Mucosa of rectum (tissue), 2 donors: ENCODE measurements around the gene ZMPSTE24.

Experiments used
- H3K27ac ChIP-seq, 2 donors: one replicate each; pipeline ENCODE4 v1.7.0; 2013; ENCODE audit warnings: inconsistent platforms in 2 of 2, low read depth in 2 of 2, low read length in 2 of 2
- H3K27me3 ChIP-seq, 2 donors: one replicate each; pipeline ENCODE4 v1.7.0; 2013; ENCODE audit warnings: low read length in 2 of 2; ENCODE audit not compliant: control insufficient read depth in 2 of 2, insufficient read depth in 2 of 2
- H3K36me3 ChIP-seq, 2 donors: one replicate each; pipeline ENCODE4 v1.7.0; 2013; ENCODE audit warnings: low read length in 2 of 2; ENCODE audit not compliant: control insufficient read depth in 2 of 2, insufficient read depth in 2 of 2
- H3K4me1 ChIP-seq, 2 donors: one replicate each; pipeline ENCODE4 v1.7.0; 2013; ENCODE audit warnings: low read length in 2 of 2, mild to moderate bottlenecking in 1 of 2; ENCODE audit not compliant: control insufficient read depth in 2 of 2, insufficient read depth in 2 of 2
- H3K4me3 ChIP-seq, 2 donors: one replicate each; pipeline ENCODE4 v1.7.0; 2013; ENCODE audit warnings: low read length in 2 of 2
- H3K9ac ChIP-seq, 2 donors: one replicate each; pipeline ENCODE4 v1.7.0; 2013; ENCODE audit warnings: low read length in 2 of 2, low read depth in 1 of 2, mild to moderate bottlenecking in 1 of 2
- H3K9me3 ChIP-seq, 2 donors: one replicate each; pipeline ENCODE4 v1.7.0; 2013; ENCODE audit warnings: low read length in 2 of 2; ENCODE audit not compliant: control insufficient read depth in 2 of 2
- donor health status: healthy.
- donor health status: Normal muscosa, but diverticular disease.

ZMPSTE24 gene

GRCh38 chr1:40310983-40311642 lies 53.1 kb downstream of the ZMPSTE24 start:
- H3K4me3 ChIP-seq, result no peak overlapping the region
- H3K9ac ChIP-seq, result no peak overlapping the region
- no peaks in the 10 kb centered on the region for H3K9me3 ChIP-seq
- peaks cover 14 to 16% of the 10 kb centered on the region in 2 donors for H3K4me1 ChIP-seq
- no peaks in the 10 kb centered on the region for H3K36me3 ChIP-seq
- no peak overlapping the region for H3K27ac ChIP-seq
- H3K27me3 ChIP-seq, result peaks cover 6% of the 10 kb centered on the region in 2 donors

DNA sequence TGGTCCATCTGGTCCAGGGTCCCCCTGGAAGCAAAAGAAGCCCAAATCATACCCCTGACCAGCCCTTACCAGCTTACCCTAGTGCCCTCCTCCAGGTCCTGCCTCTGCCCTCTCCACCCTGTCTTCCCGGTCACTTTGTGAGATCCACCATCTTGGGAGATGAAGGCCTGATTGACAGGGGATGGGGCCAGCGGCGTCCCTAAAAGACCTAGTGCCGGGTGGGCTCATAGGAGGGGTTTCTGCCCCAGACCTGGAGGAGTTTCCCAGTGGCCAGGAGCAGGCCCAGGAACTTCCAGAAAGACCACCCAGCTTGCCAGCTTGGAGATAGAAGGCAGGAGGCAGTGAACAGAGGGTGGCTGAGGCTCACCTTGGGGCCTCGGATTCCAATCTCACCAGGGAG lies 53.7 kb downstream of the ZMPSTE24 start:
- Histone ChIP-seq H3K4me1 (peaks cover 16% of the 10 kb centered on the region in 2 donors), H3K27ac (no peak overlapping the region), H3K27me3 (peaks cover 10 to 12% of the 10 kb centered on the region in 2 donors)

GRCh38 chr1:40312238-40313205 lies 54.5 kb downstream of the ZMPSTE24 start:
- Histone ChIP-seq H3K36me3 (no peaks in the 10 kb centered on the region), H3K9me3 (no peaks in the 10 kb centered on the region), H3K9ac (peak overlapping the region in 1 of 2 donors; percentile 9), H3K27me3 (peaks cover 17 to 20% of the 10 kb centered on the region in 2 donors), H3K4me1 (peaks cover 16 to 17% of the 10 kb centered on the region in 2 donors), H3K4me3 (peak overlapping the region; percentile 17), H3K27ac (no peak overlapping the region)

More for the DNA sequence above, 53.7 kb downstream of the ZMPSTE24 start:
- H3K4me3 ChIP-seq, result no peak overlapping the region
- no peak overlapping the region for H3K9ac ChIP-seq
- no peaks in the 10 kb centered on the region for H3K9me3 ChIP-seq
- no peaks in the 10 kb centered on the region for H3K36me3 ChIP-seq

- Histone ChIP-seq H3K4me1 (peaks cover 16 to 18% of the 10 kb centered on the region in 2 donors), H3K27ac (no peak overlapping the region), H3K36me3 (no peaks in the 10 kb centered on the region), H3K27me3 (peaks cover 21 to 28% of the 10 kb centered on the region in 2 donors), H3K9me3 (no peaks in the 10 kb centered on the region), H3K4me3 (no peak overlapping the region), H3K9ac (no peak overlapping the region)
Observed at GRCh38 chr1:40313329-40313957, 55.4 kb downstream of the ZMPSTE24 start.

DNA sequence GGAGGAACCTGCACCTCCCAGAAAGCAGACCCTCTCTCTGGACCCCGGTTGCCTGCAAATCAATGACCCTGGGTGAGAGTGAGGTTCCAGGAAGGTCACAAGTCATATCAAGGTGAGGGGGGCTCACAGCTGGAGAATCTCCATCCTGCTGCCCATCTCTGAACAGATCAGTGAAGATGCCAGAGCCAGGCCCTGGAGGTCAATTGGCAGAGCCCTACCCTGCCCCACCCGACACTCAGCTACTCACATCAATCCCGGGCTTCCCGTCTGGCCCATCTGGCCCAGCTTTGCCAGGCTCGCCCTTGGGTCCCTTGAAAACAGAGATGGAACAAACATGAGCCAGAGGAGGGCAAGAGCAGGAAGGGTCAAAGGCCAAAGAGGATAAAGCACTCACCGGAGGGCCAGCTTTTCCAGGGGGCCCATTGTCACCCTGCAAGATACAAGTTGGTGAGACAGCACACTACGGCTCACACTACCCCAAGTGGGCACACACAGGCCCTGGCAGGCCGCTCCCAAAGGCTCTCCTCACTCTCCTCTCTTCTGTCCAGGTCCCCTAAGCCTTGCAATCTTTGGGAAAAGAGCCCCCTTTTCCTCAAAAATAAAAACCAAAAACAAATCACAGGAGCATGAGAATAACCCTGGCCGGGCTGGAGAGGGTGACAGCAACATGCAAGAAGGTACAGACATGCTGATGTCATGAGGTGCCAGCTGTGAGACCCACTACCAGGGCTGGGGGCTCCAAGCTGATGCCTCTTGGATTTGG lies 56.1 kb downstream of the ZMPSTE24 start:
- Histone ChIP-seq H3K36me3 (no peaks in the 10 kb centered on the region), H3K4me3 (no peak overlapping the region), H3K9ac (no peak overlapping the region), H3K4me1 (peaks cover 16 to 18% of the 10 kb centered on the region in 2 donors), H3K27ac (no peak overlapping the region), H3K27me3 (peaks cover 22 to 31% of the 10 kb centered on the region in 2 donors), H3K9me3 (no peaks in the 10 kb centered on the region)

DNA sequence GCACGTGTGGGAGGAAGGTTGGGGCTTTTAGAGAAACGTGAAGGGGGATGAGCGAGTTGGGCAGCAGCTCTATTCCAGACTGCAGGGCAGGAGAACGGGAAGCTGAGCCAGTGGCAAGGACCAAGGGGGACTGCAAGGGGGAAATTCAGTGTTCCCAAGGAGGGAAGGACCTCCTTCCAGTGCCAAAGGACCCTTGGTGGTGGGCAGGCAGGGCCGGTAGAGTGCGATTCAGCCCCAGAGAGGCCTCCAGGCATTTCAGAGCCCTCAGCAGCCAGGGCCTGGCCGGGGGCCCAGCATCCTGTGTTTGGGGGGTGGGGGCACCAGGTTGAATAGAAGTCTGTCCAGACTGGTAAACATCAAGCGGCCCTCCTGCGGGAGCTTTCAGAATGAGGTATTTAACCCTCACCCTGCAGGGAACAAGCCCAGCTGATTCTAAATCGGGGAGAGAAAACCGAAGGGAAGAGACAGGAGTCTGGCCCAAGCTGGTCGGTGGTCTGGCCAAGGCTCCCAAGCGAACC lies 56.7 kb downstream of the ZMPSTE24 start:
- Histone ChIP-seq H3K27ac (no peak overlapping the region), H3K9me3 (no peaks in the 10 kb centered on the region), H3K4me1 (peaks cover 16 to 18% of the 10 kb centered on the region in 2 donors), H3K27me3 (peaks cover 25 to 31% of the 10 kb centered on the region in 2 donors), H3K36me3 (no peaks in the 10 kb centered on the region), H3K4me3 (peak overlapping the region in 1 of 2 donors; percentile 69), H3K9ac (peak overlapping the region in 1 of 2 donors; percentile 6)

DNA sequence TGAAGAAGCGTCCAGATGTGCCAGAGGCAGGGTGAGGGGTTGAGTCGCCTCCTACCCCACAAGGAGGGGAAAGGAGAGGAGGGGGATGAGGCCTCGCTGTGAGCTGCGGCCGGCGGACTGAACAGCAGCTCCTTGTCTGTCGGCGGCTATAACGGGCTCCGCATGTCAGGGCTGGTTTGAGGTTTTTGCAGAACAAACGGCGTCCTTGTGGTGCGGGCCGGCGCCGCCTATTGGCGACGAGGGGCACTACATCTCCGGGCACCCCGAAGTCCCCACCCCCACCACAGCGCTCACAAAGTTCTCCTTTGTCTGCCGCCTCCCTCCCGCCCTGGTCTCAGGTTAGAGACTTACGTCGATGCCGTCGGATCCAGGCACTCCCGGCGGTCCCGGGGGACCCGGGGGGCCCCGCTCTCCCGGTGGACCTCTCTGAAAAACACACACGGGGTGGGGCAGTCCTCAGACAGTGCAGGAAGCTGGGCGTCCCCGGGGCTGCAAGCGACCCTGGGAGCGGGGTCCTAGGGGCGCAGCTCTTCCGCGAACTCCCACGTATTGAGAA lies 57.3 kb downstream of the ZMPSTE24 start:
- Histone ChIP-seq H3K9ac (peak overlapping the region; percentile 6 to 46), H3K36me3 (no peaks in the 10 kb centered on the region), H3K27me3 (peaks cover 25 to 31% of the 10 kb centered on the region in 2 donors), H3K4me3 (peak overlapping the region; percentile 53 to 69), H3K27ac (no peak overlapping the region), H3K4me1 (peaks cover 16 to 18% of the 10 kb centered on the region in 2 donors), H3K9me3 (no peaks in the 10 kb centered on the region)

DNA sequence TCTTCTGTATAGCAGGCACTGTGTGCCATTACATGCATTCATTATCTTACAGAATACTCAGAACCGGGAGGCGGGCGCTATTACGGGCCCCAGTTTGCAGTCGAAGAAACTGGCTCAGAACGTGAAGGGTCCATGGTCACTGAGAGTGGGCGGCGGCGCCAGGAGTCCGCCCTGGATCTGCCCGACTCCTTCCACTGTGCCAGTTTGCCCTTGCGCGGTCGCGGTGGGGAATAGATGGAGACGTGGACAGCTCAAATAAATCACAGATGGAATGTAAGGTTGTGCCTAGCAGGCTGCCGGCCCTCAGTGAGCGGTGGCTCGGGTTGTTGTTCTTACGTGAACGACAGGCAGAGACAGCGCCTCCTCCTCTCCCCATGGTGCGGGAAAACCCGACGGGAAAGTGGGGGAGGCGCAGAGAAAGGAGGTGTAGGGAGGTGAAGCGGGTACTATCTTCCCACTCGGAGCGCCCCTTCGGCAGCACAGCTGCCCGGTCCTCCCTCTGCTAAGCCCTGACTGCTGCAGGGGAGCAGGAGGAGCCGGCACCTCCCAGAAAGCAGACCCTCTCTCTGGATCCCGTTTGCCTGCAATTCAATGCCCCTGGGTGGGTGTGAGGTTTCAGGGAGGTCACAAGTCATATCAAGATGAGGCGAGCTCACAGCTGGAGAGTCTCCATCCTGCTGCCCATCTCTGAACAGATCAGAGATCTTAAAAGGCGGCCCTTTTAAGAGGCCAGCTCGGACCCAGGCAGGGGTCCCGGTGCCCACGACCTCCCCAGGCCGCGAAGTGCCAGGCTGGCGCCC lies 58.0 kb downstream of the ZMPSTE24 start:
- peak overlapping the region; percentile 53 to 69 for H3K4me3 ChIP-seq
- H3K9ac ChIP-seq, result peak overlapping the region; percentile 17 to 46
- no peak overlapping the region for H3K27ac ChIP-seq

More for the DNA sequence above, 58.0 kb downstream of the ZMPSTE24 start:
- H3K4me1 ChIP-seq, result peaks cover 16 to 18% of the 10 kb centered on the region in 2 donors
- H3K36me3 ChIP-seq, result no peaks in the 10 kb centered on the region
- H3K9me3 ChIP-seq, result no peaks in the 10 kb centered on the region
- H3K27me3 ChIP-seq, result peaks cover 25 to 31% of the 10 kb centered on the region in 2 donors
